HG02798 (cell line): Measurements from ENCODE around the gene SERPINA12.
"Not testable (repeated sequence)": the region's sequence is repeated elsewhere in the genome, so short reads cannot be mapped to it uniquely, and the experiment has no call there.

Experiments used
- ATAC-seq: cut with Tn5 transposase; IDR thresholded peaks from one replicate; pipeline ENCODE4 v1.9.1; 2021; ENCODE audit warnings: mild to moderate bottlenecking; ENCODE audit not compliant: unreplicated experiment, poor library complexity

Gene SERPINA12

DNA sequence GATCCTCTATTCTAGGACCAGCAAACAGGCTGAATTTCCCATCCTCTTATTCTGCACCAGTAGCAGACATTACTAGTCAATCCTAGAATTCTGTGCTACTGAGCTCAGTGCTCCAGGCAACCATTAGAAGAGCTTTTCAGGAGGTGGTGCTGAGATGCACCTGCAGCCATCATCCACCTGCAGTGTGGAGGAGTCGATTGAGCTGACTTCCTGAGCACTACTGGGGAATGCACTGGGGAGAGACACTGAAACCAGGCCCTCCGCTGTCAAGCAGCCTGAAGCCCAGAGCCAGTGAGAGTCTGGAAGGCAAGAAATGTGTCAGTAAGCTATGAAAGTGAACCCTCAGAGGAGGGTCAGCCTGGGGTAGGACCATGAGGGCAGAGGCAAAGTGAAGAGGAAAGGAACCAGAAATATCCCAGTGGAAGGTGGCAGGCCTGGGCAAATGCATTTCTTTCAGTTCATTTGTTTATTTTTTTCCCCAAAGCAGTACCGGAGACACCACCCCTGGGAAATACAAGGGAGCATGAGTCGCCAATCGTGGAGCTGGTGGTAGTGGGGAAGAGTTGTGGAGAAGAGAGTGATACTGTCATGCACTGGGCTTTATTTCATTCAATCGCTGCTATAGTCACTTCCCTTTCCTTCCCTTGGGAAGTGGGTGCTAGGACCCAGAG is 28.9 kb upstream of the SERPINA12 start:
- no peak for ATAC-seq

GRCh38 chr14:94536836-94537235 is 27.6 kb upstream of the SERPINA12 start:
- no peak for ATAC-seq

- no peak for ATAC-seq
These were observed 26.2 kb upstream of the SERPINA12 start for GRCh38 chr14:94535506-94535905.

GRCh38 chr14:94532447-94532846 is 23.2 kb upstream of the SERPINA12 start:
- no peak for ATAC-seq

DNA sequence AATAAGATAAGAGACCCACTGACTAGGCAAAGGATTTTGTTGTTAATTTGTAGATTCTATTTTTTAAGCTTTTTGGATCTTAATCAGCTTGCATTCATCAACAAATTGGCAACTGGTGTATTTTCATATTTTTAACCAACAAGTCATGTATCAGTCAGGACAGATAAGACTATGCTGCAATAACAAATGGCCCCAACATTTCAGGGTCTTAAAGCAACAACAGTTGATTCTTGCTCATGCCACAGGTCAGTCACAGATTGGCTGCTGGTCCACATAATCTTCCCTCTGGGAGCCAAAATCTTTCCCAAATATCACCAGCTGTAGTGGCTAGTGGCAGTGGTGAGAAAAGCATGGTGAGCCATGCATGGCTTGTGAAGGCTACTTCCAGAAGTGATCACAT is 21.9 kb upstream of the SERPINA12 start:
- no peak for ATAC-seq

GRCh38 chr14:94524093-94524492 is 14.8 kb upstream of the SERPINA12 start:
- no peak for ATAC-seq

GRCh38 chr14:94523265-94523664 is 14.0 kb upstream of the SERPINA12 start:
- no peak for ATAC-seq

GRCh38 chr14:94522115-94522724 is 13.0 kb upstream of the SERPINA12 start:
- no peak for ATAC-seq

DNA sequence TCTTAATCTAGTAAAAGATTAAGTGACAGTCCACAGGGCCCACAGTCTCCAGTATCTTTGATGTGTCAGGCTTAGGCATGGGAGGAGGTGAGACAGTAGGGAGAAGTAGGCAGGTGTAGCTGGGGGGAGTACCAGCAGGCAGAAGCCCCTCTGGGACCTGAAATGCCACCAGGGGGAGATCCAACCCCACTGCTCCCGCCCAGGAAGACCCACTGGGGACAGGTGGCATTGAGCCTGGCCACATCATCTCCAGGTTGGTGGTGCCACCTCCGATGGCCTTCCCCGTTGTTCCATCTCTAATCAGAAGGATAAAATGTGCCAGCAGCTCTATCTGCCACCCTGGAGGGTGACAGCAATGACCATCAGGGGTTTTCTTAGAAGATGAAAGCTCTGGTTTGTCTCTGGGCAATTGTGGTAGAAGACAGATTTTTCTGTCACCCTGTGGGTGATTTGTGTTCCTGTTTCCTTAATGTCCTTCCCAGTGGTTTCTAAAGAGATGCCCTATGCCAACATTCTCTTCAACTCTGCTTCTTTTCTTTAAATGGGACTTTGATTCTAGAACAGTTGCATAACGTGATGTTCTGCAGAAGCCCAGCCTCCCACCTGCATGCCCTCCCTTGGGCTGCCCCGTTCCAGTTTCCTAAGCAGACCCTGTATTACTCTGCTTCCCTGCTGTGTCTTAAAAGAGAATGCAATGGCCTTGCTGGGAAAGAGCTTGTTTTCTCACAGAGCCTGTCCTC is 12.3 kb upstream of the SERPINA12 start:
- no peak for ATAC-seq

DNA sequence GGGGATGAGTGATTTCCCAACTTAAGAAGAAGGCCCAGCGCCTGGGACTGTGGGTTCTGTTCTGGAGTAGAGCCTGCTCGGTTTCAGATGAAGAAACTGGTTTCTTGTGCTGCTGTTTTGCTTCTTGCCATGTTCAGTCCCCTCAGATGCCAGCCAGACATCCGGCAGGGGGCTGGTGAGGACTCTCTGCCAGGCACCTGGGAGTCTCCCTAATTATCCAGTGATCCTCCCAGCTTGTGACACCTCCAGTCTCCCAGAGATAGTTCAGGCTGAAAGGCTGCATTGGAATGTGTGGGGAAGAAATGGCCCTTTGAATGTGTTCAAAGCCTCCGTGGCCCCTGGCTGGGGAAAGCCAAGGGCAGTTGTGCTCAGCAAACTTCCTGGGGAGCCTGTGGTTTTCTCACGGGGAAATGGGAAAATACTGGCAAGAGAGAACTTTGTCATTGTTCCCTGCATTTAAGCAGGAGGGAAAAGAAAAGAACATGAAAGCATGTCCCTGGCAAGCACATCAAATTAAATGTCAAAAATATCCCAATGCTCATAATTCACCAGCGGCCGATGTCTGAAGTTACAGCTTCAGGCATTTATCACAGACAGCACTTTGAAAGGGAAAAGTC is 8.5 kb upstream of the SERPINA12 start:
- no peak for ATAC-seq

GRCh38 chr14:94517248-94517640 is 8.0 kb upstream of the SERPINA12 start:
- ATAC-seq = no peak

DNA sequence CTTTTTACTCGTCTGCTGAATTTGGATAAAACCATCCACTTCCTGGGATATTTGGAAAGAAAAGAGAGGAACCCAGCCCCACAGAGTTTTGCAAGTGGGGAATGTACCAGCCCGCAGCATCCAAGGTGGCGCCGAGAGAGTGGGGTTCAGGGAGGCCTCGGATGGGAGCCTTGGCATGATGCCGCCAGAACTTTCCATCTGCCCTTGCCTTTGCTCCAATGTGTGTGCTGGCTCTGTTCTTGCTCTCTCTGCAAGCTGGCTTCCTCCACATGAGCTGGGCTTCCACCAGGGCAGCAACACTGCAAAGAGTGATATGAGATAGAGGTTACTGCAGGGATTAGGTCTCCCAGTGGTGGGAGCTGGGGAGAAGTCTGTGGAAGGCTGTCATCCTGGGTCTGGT is 6.6 kb upstream of the SERPINA12 start:
- no peak for ATAC-seq

GRCh38 chr14:94515426-94515825 is 6.2 kb upstream of the SERPINA12 start:
- ATAC-seq = no peak

- ATAC-seq = no peak
These were observed 5.1 kb upstream of the SERPINA12 start for GRCh38 chr14:94514351-94514750.

- not testable (repeated sequence) for ATAC-seq
These were observed 1.2 kb upstream of the SERPINA12 start for GRCh38 chr14:94510481-94510880.

GRCh38 chr14:94505641-94506040 is 3.6 kb downstream of the SERPINA12 start:
- no peak for ATAC-seq

DNA sequence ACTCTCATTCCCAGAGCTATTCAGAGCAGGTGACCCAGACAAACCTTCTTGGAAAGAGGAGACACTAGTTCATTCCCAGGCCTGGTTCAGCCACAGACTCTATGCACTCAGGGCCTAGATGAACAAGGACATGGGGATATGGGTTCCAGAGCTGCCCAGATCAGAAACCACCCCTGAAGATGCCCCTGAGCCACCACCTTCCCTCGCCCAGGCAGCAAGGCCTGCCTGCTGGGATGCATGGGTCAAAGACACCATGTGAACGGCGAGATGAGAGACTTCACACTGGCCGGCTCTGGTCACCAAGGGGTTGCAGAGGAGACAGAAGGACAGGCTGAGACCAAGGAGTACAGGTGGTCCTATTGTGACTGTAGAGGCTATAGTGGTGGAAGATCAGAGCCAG is 4.1 kb downstream of the SERPINA12 start:
- no peak for ATAC-seq

DNA sequence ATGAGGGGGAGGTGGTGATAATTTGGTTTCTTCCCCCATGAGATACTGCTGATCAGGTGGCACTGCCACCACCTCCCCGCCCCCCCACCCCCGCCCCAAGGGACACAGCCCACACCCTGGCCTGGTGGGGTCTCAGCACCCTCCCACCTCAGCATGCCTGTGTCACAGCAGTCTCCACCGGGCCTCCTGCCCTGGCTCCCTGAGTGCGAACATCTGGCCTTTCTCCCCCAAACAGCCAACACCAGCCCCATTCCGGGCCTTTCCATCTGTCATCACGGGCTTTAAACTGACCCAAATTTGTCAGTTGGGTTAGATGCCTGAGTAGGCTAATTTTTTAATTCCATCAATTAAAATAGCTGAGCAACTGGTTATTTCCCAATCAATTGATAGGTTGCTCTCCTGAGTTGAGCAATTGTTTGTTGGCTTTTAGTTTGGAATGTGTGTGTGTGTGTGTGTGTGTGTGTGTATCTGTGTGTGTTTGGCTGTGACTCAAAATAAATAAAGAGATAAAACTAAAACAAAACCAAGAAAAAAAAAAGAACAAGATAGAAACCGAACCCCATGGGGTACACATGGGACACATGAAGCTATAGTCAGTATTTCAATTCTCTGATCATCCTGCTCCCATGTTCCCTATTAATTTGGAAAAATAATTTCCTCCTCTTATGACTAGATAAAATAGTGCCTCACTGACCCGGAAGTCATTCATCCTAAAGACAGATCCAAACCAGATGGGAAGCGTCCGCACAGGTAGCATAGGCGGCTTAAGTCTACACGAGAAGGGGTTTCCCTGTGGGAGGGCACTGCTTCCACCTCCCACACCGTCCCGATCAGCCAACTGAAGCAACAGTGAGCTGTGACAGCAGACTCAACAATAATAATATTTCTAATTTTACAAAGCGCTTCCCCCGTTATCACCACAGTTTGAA is 7.4 kb downstream of the SERPINA12 start:
- no peak for ATAC-seq

DNA sequence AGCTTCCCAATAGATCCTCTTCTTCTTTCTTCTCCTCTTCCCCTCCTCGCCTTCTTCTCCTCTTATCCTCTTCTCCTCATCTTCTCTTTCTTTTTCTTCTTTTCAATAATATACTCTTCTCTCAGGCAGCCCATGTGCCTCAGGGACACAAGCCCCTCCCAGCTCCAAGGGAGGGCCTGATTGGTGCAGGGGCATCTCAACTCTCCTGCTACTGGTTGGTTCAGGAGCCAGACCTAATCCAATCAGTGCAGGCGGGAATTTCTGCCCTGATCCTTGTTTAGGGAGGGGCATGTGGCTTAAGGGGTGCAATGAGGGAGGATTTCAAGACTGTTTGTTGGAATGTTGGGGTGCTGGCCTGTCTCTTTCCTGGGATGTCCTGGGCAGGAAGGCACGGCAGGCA is 9.0 kb downstream of the SERPINA12 start:
- no peak for ATAC-seq

GRCh38 chr14:94499673-94500072 is 9.6 kb downstream of the SERPINA12 start:
- no peak for ATAC-seq
